ENCODE data around the gene REST.
"Not testable (repeated sequence)": the region's sequence is repeated elsewhere in the genome, so short reads cannot be mapped to it uniquely, and the experiment has no call there.

REST gene

GRCh38 chr4:56909086-56909894 lies 1.6 kb downstream of the REST start:
- peak; percentile 31 to 35 for DNase-seq

GRCh38 chr4:56910172-56910967 lies 2.7 kb downstream of the REST start:
- DNase-seq = no peak

- no peak for DNase-seq
Observed at GRCh38 chr4:56914336-56914735, 6.6 kb downstream of the REST start.

DNA sequence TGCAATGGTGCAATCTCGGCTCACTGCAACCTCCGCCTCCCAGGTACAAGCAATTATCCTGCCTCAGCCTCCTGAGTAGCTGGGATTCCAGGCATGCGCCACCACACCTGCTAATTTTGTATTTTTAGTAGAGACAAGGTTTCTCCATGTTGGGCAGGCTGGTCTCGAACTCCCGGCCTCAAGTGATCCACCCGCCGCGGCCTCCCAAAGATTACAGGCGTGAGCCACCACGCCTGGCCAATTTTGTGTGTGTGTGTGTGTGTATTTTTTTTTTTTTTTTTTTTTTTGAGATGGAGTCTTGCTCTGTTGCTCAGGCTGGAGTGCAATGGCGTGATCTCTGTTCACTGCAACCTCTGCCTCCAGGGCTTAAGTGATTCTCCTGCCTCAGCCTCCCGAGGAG lies 7.3 kb downstream of the REST start:
- DNase-seq = not testable (repeated sequence)

DNA sequence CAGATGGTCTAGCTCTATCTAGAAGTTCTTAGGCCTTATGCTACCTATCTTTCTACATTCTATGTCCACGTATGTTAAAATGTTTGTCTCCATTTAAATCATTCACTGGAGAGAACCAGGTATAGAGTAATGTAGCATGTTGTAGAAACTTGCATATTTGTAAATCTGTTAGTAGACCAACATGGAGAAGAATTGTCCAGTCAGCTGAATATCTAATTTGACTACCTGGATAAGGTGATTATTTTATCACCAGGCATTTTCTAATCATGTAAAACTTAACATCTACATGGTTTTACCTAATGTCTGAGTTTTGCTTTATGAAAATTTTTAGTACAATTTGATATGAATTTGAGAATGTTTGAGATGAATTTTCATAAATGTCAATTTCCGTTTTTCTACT lies 19.5 kb downstream of the REST start:
- DNase-seq = no peak

DNA sequence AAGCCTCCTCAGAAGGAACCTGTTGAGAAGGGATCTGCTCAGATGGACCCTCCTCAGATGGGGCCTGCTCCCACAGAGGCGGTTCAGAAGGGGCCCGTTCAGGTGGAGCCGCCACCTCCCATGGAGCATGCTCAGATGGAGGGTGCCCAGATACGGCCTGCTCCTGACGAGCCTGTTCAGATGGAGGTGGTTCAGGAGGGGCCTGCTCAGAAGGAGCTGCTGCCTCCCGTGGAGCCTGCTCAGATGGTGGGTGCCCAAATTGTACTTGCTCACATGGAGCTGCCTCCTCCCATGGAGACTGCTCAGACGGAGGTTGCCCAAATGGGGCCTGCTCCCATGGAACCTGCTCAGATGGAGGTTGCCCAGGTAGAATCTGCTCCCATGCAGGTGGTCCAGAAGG lies 22.9 kb downstream of the REST start:
- DNase-seq = no peak

GRCh38 chr4:56931924-56932323 lies 24.2 kb downstream of the REST start:
- DNase-seq = no peak

DNA sequence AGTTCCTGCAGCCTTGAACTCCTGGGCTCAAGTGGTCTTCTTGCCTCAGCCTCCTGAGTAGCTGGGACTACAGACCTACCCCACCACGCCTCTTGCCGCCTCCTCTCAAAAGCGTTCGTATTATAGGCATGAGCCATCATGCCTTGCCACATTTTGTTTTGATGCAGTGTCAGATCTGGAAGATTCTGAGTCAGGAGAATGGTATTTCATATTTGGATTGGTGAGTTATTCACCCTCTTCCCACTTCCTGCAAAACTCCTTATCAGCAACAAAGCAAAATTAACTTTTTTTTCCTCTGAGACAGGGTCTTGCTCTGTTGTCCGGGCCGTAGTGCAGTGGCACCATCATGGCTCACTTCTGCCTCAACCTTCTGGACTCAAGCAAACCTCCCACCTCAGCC lies 29.6 kb downstream of the REST start:
- no peak for DNase-seq

DNA sequence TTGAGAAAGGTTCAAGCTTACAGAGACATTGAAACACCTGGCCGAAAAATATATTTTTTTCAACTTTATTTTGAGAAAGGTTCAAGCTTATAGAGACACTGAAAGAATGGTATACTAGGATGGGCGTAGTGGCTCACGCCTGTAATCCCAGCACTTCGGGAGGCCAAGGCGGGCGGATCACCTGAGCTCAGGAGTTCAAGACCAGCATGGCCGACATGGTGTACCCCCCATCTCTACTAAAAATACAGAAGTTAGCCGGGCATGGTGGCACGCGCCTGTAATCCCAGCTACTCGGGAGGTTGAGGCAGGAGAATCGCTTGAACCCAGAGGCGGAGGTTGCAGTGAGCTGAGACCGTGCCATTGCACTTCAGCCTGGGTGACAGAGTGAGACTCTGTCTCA lies 32.1 kb downstream of the REST start:
- not testable (repeated sequence) for DNase-seq

GRCh38 chr4:56940403-56940802 lies 32.7 kb downstream of the REST start:
- no peak for DNase-seq

GRCh38 chr4:56940971-56941370 lies 33.3 kb downstream of the REST start:
- DNase-seq = no peak

DNA sequence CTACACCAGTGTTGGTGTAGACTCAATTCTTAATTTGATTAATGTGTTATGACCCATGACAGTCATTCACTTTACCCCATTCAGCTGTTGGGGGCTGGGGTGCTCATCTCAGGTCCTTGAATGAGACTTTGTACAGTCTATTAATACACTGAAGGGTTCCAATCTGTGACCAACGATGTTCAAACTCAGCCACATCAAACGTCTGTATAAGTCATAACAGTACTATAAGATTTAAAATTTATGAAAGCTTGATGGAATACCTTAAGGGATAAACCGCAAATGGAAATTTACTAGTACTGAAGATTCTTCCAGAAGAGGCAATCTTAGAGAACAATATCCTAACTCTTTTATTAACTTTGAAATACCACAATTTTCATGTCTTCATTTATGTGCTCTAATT lies 33.7 kb downstream of the REST start:
- DNase-seq = no peak

DNA sequence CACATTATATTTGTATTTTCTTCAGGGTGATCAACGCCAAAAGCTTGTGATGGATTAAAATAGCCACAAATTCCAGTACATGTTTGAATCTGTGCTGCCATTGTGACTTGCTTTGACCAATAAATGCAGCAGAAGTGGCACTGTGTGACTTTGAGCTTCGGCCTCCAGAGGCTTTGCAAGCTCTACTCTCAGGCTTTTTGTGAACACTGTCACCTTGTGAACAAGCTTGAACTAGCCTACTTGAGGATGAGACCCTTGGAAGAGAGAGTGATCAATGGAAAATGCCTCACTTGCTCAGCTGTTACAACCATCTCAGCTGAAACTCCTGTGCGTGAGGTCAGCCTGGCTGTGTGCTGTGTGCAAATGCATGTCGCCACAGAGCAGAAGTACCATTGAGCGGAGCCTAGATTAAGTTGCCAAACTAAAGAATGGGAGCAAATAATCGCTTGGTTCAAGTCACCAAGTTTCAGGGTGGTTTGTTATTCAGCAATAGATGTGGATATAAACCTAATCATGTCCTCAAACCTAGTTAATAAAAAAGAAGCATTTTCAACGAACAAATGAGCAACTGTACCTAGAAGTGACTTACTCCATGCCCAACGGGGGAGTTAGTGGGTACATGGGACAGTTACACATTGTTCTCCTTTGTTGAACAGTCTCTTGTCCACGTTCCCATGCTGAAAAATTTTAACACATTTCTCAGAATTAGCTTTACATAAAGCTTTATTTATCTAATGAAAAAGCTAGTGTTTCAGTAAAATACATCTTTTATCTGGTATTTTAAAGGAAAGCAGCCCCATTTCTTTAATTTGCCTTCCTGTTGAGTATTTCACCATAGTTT lies 46.2 kb downstream of the REST start:
- no peak for DNase-seq

DNA sequence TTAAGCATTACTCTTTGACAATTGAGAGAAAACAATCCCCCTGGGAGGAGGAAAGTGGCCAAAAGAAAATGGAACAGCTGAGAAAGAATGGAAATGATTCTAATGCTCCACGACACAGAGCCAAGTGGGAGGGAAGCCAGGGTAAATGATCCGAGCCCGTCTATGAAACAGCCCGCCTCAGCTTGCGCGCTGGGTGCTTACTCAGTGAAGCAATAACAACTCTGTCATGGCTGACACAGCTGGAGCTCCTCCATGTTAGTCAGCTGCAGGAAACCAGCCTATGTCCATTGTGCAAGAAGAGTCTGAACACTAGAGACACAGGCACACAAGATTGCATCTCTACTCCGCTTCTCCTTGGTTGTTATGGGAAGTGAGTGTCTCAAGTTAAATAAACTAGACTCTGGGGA lies 50.4 kb downstream of the REST start:
- DNase-seq = no peak

GRCh38 chr4:56959100-56959499 lies 51.4 kb downstream of the REST start:
- DNase-seq = no peak

GRCh38 chr4:56961107-56961500 lies 53.4 kb downstream of the REST start:
- no peak for DNase-seq

- DNase-seq = no peak
Observed at GRCh38 chr4:56971383-56971782, 63.7 kb downstream of the REST start.

DNA sequence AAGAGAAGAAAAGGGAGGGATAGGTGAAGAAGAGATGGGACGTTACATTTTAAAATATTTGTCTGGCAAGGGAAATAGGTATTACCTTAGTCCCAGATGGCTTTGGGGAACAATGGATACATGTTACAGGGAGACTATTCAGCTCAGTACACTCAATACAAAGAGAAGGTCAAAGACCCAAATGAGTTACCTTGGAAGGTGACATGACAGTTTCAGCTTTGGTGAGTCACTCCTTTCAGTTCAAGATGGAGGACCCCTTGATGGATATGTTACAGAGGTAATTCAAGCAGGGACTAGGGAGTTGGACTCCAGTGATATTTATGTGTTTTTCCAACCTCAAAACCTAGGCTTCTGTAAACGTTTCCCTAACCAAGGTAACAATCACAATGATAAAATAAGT lies 64.7 kb downstream of the REST start:
- DNase-seq = no peak

GRCh38 chr4:56972809-56973208 lies 65.1 kb downstream of the REST start:
- DNase-seq = no peak

- DNase-seq = no peak
Observed at GRCh38 chr4:56973336-56973735, 65.6 kb downstream of the REST start.

- no peak for DNase-seq
Observed at GRCh38 chr4:56976283-56976836, 68.7 kb downstream of the REST start.

GRCh38 chr4:56976837-56977320 lies 69.2 kb downstream of the REST start:
- DNase-seq = peak; percentile 27 to 44
